ENCODE data around the gene RIMBP2.
A peak's percentile ranks its signal among the peaks of the same experiment; 100 is the strongest.

Gene RIMBP2, protein sequence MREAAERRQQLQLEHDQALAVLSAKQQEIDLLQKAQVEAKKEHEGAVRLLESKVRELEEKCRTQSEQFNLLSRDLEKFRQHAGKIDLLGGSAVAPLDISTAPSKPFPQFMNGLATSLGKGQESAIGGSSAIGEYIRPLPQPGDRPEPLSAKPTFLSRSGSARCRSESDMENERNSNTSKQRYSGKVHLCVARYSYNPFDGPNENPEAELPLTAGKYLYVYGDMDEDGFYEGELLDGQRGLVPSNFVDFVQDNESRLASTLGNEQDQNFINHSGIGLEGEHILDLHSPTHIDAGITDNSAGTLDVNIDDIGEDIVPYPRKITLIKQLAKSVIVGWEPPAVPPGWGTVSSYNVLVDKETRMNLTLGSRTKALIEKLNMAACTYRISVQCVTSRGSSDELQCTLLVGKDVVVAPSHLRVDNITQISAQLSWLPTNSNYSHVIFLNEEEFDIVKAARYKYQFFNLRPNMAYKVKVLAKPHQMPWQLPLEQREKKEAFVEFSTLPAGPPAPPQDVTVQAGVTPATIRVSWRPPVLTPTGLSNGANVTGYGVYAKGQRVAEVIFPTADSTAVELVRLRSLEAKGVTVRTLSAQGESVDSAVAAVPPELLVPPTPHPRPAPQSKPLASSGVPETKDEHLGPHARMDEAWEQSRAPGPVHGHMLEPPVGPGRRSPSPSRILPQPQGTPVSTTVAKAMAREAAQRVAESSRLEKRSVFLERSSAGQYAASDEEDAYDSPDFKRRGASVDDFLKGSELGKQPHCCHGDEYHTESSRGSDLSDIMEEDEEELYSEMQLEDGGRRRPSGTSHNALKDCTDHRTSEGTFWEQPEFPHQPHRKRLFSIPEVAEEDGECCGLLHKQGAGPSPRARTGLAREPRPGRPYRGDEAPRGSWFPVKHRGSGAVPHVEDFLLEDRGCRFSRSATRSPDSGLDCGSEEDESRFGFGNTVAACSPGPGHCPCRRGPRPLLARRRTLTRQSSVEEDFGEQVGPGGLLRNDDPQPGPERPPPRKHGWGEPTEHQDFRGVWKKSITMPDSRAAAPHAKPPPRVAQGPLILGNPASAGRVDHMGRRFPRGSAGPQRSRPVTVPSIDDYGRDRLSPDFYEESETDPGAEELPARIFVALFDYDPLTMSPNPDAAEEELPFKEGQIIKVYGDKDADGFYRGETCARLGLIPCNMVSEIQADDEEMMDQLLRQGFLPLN (N-terminal part only)

DNA sequence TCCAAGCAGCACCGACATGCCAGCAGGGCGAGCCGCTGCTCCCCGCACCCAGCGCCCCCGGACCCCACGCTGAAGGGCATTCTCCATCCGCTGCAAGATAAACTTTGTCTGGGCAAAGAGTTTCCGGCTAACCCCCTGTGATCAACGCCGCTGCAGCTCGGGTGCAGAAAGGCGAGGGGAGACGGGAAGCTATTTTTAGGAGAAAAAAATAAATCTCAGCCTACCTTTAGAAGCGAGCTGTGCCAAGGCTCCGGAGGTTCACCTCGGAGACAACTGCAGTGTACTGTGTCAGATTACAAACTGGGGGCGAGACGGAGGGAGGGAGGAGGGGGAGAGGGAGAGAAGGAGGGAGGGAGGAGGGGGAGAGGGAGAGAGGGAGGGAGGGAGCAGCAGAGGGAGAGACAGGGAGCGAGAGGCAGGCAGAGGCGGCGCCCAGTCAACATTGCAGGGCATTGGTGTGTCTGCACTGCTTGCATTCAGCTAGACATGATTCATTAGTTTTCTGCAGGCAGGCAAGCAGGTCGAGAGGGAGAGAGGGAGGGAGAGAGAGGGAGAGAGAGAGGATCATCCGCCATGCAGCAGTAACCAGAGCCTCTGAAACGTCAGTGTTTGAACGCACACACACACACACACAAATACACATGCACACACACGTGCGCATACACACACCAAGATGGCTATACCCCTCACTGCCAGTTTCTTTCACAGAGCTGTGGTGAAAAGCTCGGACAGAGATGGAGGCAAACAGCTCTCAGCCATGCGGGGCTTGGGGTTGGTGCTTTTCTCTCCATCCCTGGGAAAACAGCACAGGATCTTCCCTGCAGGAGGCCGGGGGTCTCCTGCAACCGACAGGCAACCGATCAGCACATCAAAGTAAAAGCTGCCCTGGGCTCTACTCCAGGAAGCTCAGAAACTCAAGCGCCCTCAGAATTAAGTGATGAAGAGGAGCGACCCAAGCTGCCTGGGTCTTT, at the start of gene RIMBP2:
Gene RIMBP2 (minus strand): TSS at position 302 of the 971 bp plus-strand sequence. CDS start 237,286 bp downstream, outside the sequence.
- H3K9ac ChIP-seq (ENCODE audit: low read depth in 1 of 2, low read length in 2 of 2): no peak within 1 kb of the TSS
- peaks cover 3 to 4% of the 10 kb centered on the region in 2 donors for H3K9me3 ChIP-seq (ENCODE audit: control insufficient read depth in 2 of 2, low read length in 2 of 2)
- H3K36me3 ChIP-seq (ENCODE audit: control insufficient read depth in 2 of 2, insufficient read depth in 2 of 2, low read length in 2 of 2): no peaks in the 10 kb centered on the region
- H3K27ac ChIP-seq (ENCODE audit: low read depth in 2 of 2, low read length in 2 of 2): no peak within 1 kb of the TSS
- H3K4me1 ChIP-seq (ENCODE audit: control insufficient read depth in 2 of 2, insufficient read depth in 2 of 2, low read length in 2 of 2): no peaks in the 10 kb centered on the region
- peaks cover 14 to 31% of the 10 kb centered on the region in 2 donors for H3K27me3 ChIP-seq (ENCODE audit: control insufficient read depth in 2 of 2, insufficient read depth in 2 of 2, low read length in 2 of 2)
- H3K4me3 ChIP-seq (ENCODE audit: low read length in 2 of 2): peak within 1 kb of the TSS; percentile 29 to 45

DNA sequence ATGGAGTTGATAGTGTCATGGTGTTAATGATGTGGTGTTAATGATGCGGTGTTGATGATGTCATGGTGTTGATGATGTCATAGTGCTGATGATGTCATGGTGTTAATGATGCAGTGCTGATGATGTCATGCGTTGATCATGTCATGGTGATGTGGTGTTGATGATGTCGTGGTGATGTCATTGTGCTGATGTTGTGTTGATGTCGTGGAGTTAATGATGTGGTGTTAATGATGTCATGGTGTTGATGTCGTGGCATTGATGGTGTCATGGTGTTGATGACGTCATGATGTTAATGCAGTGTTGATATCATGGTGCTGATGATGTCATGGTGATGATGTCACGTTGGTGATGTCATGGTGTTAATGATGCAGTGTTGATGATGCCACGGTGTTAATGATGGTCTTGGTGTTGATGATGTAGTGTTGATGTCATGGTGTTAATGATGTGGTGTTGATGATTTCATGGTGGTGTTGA, 49.1 kb upstream of the RIMBP2 start:
- Histone ChIP-seq H3K27ac (ENCODE audit: low read depth in 2 of 2, low read length in 2 of 2) (no peak overlapping the region), H3K9ac (ENCODE audit: low read depth in 1 of 2, low read length in 2 of 2) (no peak overlapping the region), H3K27me3 (ENCODE audit: control insufficient read depth in 2 of 2, insufficient read depth in 2 of 2, low read length in 2 of 2) (no peaks in the 10 kb centered on the region), H3K4me3 (ENCODE audit: low read length in 2 of 2) (no peak overlapping the region), H3K36me3 (ENCODE audit: control insufficient read depth in 2 of 2, insufficient read depth in 2 of 2, low read length in 2 of 2) (no peaks in the 10 kb centered on the region), H3K9me3 (ENCODE audit: control insufficient read depth in 2 of 2, low read length in 2 of 2) (peaks cover 0 to 11% of the 10 kb centered on the region in 2 donors), H3K4me1 (ENCODE audit: control insufficient read depth in 2 of 2, insufficient read depth in 2 of 2, low read length in 2 of 2) (no peaks in the 10 kb centered on the region)

DNA sequence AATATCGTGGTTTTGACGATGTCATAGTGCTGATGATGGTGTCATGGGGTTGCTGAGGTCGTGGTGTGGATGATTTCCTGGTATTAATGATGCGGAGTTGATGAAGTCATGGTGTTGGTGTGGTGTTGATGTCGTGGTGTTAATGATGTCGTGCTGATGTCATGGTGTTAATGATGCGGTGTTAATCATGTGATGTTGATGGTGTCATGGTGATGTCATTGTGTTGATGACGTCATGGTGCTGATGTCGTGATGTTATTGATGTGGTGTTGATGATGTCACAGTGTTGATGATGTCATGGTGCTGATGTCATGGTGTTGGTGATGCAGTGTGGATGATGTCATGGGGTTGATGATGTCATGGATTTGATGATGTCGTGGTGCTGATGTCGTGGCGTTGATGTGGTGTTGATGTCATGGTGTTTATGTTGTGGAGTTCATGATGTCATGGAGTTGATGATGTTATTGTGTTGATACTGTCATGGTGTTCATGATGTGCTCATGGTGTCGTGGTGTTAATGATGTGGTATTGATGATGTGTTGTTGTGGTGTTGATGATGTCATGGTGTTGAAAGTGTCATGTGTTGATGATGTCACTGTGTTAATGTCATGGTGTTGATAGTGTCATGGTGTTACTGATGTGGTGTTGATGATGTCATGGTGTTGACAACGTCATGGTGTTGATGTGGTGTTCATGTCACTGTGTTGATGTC, 48.5 kb upstream of the RIMBP2 start:
- no peaks in the 10 kb centered on the region for H3K36me3 ChIP-seq (ENCODE audit: control insufficient read depth in 2 of 2, insufficient read depth in 2 of 2, low read length in 2 of 2)
- H3K9ac ChIP-seq (ENCODE audit: low read depth in 1 of 2, low read length in 2 of 2): no peak overlapping the region
- H3K9me3 ChIP-seq (ENCODE audit: control insufficient read depth in 2 of 2, low read length in 2 of 2): peaks cover 0 to 11% of the 10 kb centered on the region in 2 donors
- H3K4me3 ChIP-seq (ENCODE audit: low read length in 2 of 2): no peak overlapping the region
- no peak overlapping the region for H3K27ac ChIP-seq (ENCODE audit: low read depth in 2 of 2, low read length in 2 of 2)
- no peaks in the 10 kb centered on the region for H3K27me3 ChIP-seq (ENCODE audit: control insufficient read depth in 2 of 2, insufficient read depth in 2 of 2, low read length in 2 of 2)
- no peaks in the 10 kb centered on the region for H3K4me1 ChIP-seq (ENCODE audit: control insufficient read depth in 2 of 2, insufficient read depth in 2 of 2, low read length in 2 of 2)

DNA sequence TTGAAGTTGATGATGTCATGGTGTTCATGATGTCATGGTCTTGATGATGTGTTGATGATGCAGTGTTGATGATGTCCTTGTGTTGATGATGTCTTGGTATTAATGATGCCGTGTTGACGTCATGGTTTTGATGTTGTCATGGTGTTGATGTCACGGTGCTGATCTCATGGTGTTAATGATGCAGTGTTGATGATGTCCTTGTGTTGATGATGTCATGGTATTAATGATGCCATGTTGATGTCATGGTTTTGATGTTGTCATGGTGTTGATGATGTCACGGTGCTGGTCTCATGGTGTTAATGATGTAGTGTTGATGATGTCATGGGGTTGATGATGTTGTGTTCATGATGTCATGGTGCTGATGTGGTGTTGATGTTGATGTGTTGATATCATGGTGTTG, 48.0 kb upstream of the RIMBP2 start:
- Histone ChIP-seq H3K4me3 (ENCODE audit: low read length in 2 of 2) (no peak overlapping the region), H3K27ac (ENCODE audit: low read depth in 2 of 2, low read length in 2 of 2) (no peak overlapping the region), H3K9me3 (ENCODE audit: control insufficient read depth in 2 of 2, low read length in 2 of 2) (peaks cover 0 to 11% of the 10 kb centered on the region in 2 donors), H3K9ac (ENCODE audit: low read depth in 1 of 2, low read length in 2 of 2) (no peak overlapping the region), H3K36me3 (ENCODE audit: control insufficient read depth in 2 of 2, insufficient read depth in 2 of 2, low read length in 2 of 2) (no peaks in the 10 kb centered on the region), H3K27me3 (ENCODE audit: control insufficient read depth in 2 of 2, insufficient read depth in 2 of 2, low read length in 2 of 2) (no peaks in the 10 kb centered on the region), H3K4me1 (ENCODE audit: control insufficient read depth in 2 of 2, insufficient read depth in 2 of 2, low read length in 2 of 2) (no peaks in the 10 kb centered on the region)

GRCh38 chr12:130762319-130762675, 46.2 kb upstream of the RIMBP2 start:
- Histone ChIP-seq H3K27me3 (ENCODE audit: control insufficient read depth in 2 of 2, insufficient read depth in 2 of 2, low read length in 2 of 2) (no peaks in the 10 kb centered on the region), H3K4me3 (ENCODE audit: low read length in 2 of 2) (no peak overlapping the region), H3K36me3 (ENCODE audit: control insufficient read depth in 2 of 2, insufficient read depth in 2 of 2, low read length in 2 of 2) (no peaks in the 10 kb centered on the region), H3K9ac (ENCODE audit: low read depth in 1 of 2, low read length in 2 of 2) (no peak overlapping the region), H3K4me1 (ENCODE audit: control insufficient read depth in 2 of 2, insufficient read depth in 2 of 2, low read length in 2 of 2) (no peaks in the 10 kb centered on the region), H3K27ac (ENCODE audit: low read depth in 2 of 2, low read length in 2 of 2) (no peak overlapping the region), H3K9me3 (ENCODE audit: control insufficient read depth in 2 of 2, low read length in 2 of 2) (peaks cover 0 to 11% of the 10 kb centered on the region in 2 donors)

GRCh38 chr12:130761537-130762318, 45.6 kb upstream of the RIMBP2 start:
- Histone ChIP-seq H3K9me3 (ENCODE audit: control insufficient read depth in 2 of 2, low read length in 2 of 2) (peaks cover 0 to 11% of the 10 kb centered on the region in 2 donors), H3K4me1 (ENCODE audit: control insufficient read depth in 2 of 2, insufficient read depth in 2 of 2, low read length in 2 of 2) (no peaks in the 10 kb centered on the region), H3K4me3 (ENCODE audit: low read length in 2 of 2) (no peak overlapping the region), H3K36me3 (ENCODE audit: control insufficient read depth in 2 of 2, insufficient read depth in 2 of 2, low read length in 2 of 2) (no peaks in the 10 kb centered on the region), H3K27me3 (ENCODE audit: control insufficient read depth in 2 of 2, insufficient read depth in 2 of 2, low read length in 2 of 2) (no peaks in the 10 kb centered on the region), H3K9ac (ENCODE audit: low read depth in 1 of 2, low read length in 2 of 2) (no peak overlapping the region), H3K27ac (ENCODE audit: low read depth in 2 of 2, low read length in 2 of 2) (no peak overlapping the region)

DNA sequence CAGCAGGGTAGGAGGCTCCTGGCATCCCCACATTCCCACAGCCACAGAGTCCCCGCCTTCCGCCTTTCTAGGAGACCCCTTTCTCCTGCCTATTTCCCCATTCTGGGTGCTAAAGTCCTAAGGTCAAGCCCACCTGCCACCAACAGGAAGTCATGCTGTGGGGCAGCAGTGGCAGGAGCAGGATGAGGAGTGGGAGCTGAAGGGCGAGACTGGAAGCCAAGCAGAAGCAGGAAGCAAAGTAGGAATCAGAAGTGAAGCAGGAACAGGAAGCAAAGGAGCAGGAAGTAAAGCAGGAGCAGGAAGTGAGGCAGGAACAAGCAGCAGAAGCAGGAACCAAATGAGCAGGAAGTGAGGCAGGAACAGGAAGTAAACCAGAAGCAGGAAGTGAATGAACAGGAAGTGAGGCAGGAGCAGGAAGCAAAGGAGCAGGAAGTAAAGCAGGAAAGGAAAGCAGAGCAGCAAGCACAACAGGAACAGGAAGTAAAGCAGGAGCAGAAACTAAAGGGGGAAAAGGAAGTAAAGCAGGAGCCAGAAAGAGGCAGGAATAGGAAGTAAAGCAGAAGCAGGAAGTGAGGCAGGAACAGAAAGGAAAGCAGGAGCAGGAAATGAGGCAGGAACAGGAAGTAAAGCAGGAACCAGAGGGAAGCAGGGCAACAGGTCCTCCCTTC, 38.3 kb upstream of the RIMBP2 start:
- Histone ChIP-seq H3K4me1 (ENCODE audit: control insufficient read depth in 2 of 2, insufficient read depth in 2 of 2, low read length in 2 of 2) (no peaks in the 10 kb centered on the region), H3K9ac (ENCODE audit: low read depth in 1 of 2, low read length in 2 of 2) (no peak overlapping the region), H3K27ac (ENCODE audit: low read depth in 2 of 2, low read length in 2 of 2) (no peak overlapping the region), H3K27me3 (ENCODE audit: control insufficient read depth in 2 of 2, insufficient read depth in 2 of 2, low read length in 2 of 2) (no peaks in the 10 kb centered on the region), H3K4me3 (ENCODE audit: low read length in 2 of 2) (no peak overlapping the region), H3K36me3 (ENCODE audit: control insufficient read depth in 2 of 2, insufficient read depth in 2 of 2, low read length in 2 of 2) (no peaks in the 10 kb centered on the region), H3K9me3 (ENCODE audit: control insufficient read depth in 2 of 2, low read length in 2 of 2) (peaks cover 0 to 3% of the 10 kb centered on the region in 2 donors)

GRCh38 chr12:130752692-130753230, 36.7 kb upstream of the RIMBP2 start:
- Histone ChIP-seq H3K4me3 (ENCODE audit: low read length in 2 of 2) (no peak overlapping the region), H3K9me3 (ENCODE audit: control insufficient read depth in 2 of 2, low read length in 2 of 2) (peaks cover 0 to 3% of the 10 kb centered on the region in 2 donors), H3K9ac (ENCODE audit: low read depth in 1 of 2, low read length in 2 of 2) (no peak overlapping the region), H3K27ac (ENCODE audit: low read depth in 2 of 2, low read length in 2 of 2) (no peak overlapping the region), H3K36me3 (ENCODE audit: control insufficient read depth in 2 of 2, insufficient read depth in 2 of 2, low read length in 2 of 2) (no peaks in the 10 kb centered on the region), H3K27me3 (ENCODE audit: control insufficient read depth in 2 of 2, insufficient read depth in 2 of 2, low read length in 2 of 2) (no peaks in the 10 kb centered on the region), H3K4me1 (ENCODE audit: control insufficient read depth in 2 of 2, insufficient read depth in 2 of 2, low read length in 2 of 2) (no peaks in the 10 kb centered on the region)
